GM12878 (cell line): ENCODE data around the gene CLEC16A. TPM values are rescaled to one million over a fixed set of nuclear protein-coding genes. Genes with fewer than 3 reads are reported as not detected.

Experiments
- ATAC-seq: fragments of 200-7000 bp; cut with Tn5 transposase; 3 replicates; pipeline ENCODE4 v1.9.1; 2020; ENCODE audit warnings: mild to moderate bottlenecking, moderate library complexity
- BruUV-seq: library from RNA; stranded (reverse); fragments of 400-500 nt; replicated peaks from 2 replicates; lab custom pipeline; 2021; lab: Mats Ljungman, UMichigan
- CTCF ChIA-PET: fragments of 300-600 bp; sonication (Branson Sonifier 250); formaldehyde crosslinking; extraction: SDS; loops from one replicate; lab custom pipeline; 2021; ENCODE audit warnings: inconsistent platforms; lab: Yijun Ruan, JAX
- POLR2A ChIA-PET: fragments of 350-600 bp; formaldehyde crosslinking; extraction: SDS; loops from one replicate; lab custom pipeline; 2021; ENCODE audit warnings: inconsistent platforms; lab: Charles Lee
- RAD21 ChIA-PET: fragments of 300-600 bp; sonication (Branson Sonifier 250); formaldehyde crosslinking; loops from one replicate; lab custom pipeline; 2023; ENCODE audit warnings: antibody characterized with exemption; ENCODE audit not compliant: unreplicated experiment; lab: Charles Lee
- SMC1A ChIA-PET: fragments of 300-600 bp; sonication (Branson Sonifier 250); formaldehyde crosslinking; loops from one replicate; lab custom pipeline; 2023; ENCODE audit not compliant: unreplicated experiment, uncharacterized antibody; lab: Charles Lee
- DNase-seq: peaks from one replicate; pipeline ENCODE4 v3.0.0-alpha.2; 2011; ENCODE audit warnings: low read depth, low spot score
- FAIRE-seq: peaks from 3 replicates; lab custom pipeline; 2011; peaks lifted over from hg19 to GRCh38; lab: Jason Lieb, UNC
- H2AFZ ChIP-seq: 2 replicates; pipeline ENCODE4 v1.6.0; 2011; ENCODE audit warnings: low read depth, low read length, control low read depth; ENCODE audit not compliant: control insufficient read depth
- H3K27ac ChIP-seq: 2 replicates; pipeline ENCODE4 v1.5.1; 2011; ENCODE audit warnings: control low read depth; ENCODE audit not compliant: control insufficient read depth, insufficient read depth
- H3K27me3 ChIP-seq, 2 experiments: replicated peaks in 1 of 2; 2 replicates each; pipeline versions ENCODE4 v1.6.0 to v1.6.1; 2011; ENCODE audit warnings: low read length in 1 of 2; ENCODE audit not compliant: control insufficient read depth in 2 of 2, insufficient read depth in 2 of 2
- H3K36me3 ChIP-seq, 2 experiments: 2 replicates each; pipeline ENCODE4 v1.5.1; 2011; ENCODE audit warnings: low read length in 1 of 2; ENCODE audit not compliant: control insufficient read depth in 2 of 2, insufficient read depth in 2 of 2
- H3K4me1 ChIP-seq: 2 replicates; pipeline ENCODE4 v1.6.1; 2011; ENCODE audit warnings: mild to moderate bottlenecking, low read length, moderate library complexity, mixed read lengths; ENCODE audit not compliant: control insufficient read depth, insufficient read depth
- H3K4me2 ChIP-seq: 2 replicates; pipeline ENCODE4 v1.6.0; 2011; ENCODE audit warnings: control low read depth; ENCODE audit not compliant: control insufficient read depth, insufficient read depth
- H3K4me3 ChIP-seq: fragments of 200-600 bp; sonication (generic); 2 replicates; pipeline ENCODE4 v1.5.1; 2016
- H3K79me2 ChIP-seq: 2 replicates; pipeline ENCODE4 v1.6.0; 2011; ENCODE audit warnings: low read length; ENCODE audit not compliant: control insufficient read depth, insufficient read depth
- H3K9ac ChIP-seq: 2 replicates; pipeline ENCODE4 v1.8.0; 2011; ENCODE audit warnings: low read length, control low read depth, mixed read lengths; ENCODE audit not compliant: control insufficient read depth, insufficient read depth
- H3K9me3 ChIP-seq: replicated peaks from 3 replicates; pipeline ENCODE4 v1.5.1; 2011; ENCODE audit warnings: mild to moderate bottlenecking, low read length; ENCODE audit not compliant: control insufficient read depth, insufficient read depth
- H4K20me1 ChIP-seq: 2 replicates; pipeline ENCODE4 v1.6.0; 2011; ENCODE audit not compliant: control insufficient read depth, insufficient read depth
- E4F1 ChIP-seq: fragments of 450-650 bp; IDR thresholded peaks from 2 replicates; pipeline ENCODE4 v1.6.1; 2018; ENCODE audit warnings: borderline replicate concordance, mild to moderate bottlenecking; ENCODE audit not compliant: partially characterized antibody
- GABPA ChIP-seq: IDR thresholded peaks from 2 replicates; pipeline ENCODE4 v1.6.1; 2014; ENCODE audit warnings: antibody characterized with exemption, low read depth, mild to moderate bottlenecking, inconsistent platforms
- LARP7 ChIP-seq: fragments of 450-650 bp; IDR thresholded peaks from 2 replicates; pipeline ENCODE4 v1.6.1; 2017; ENCODE audit warnings: mild to moderate bottlenecking
- MTA3 ChIP-seq: IDR thresholded peaks from 2 replicates; pipeline ENCODE4 v1.6.1; 2012; ENCODE audit warnings: low read length, inconsistent platforms, borderline replicate concordance
- PML ChIP-seq: IDR thresholded peaks from 2 replicates; pipeline ENCODE4 v1.6.1; 2012; ENCODE audit warnings: low read length, inconsistent platforms
- POU2F2 ChIP-seq: IDR thresholded peaks from 3 replicates; pipeline ENCODE4 v1.6.1; 2011; ENCODE audit warnings: low read depth, mild to moderate bottlenecking, low read length, borderline replicate concordance
- SUPT20H ChIP-seq: IDR thresholded peaks from 2 replicates; pipeline ENCODE4 v1.6.1; 2011; ENCODE audit warnings: low read depth, mild to moderate bottlenecking, low read length, moderate library complexity, borderline replicate concordance; ENCODE audit not compliant: control insufficient read depth
- TCF3 ChIP-seq: IDR thresholded peaks from 2 replicates; pipeline ENCODE4 v1.6.1; 2012; ENCODE audit warnings: low read depth, mild to moderate bottlenecking, low read length, borderline replicate concordance; ENCODE audit not compliant: insufficient read depth
- YY1 ChIP-seq: IDR thresholded peaks from 2 replicates; pipeline ENCODE4 v1.6.1; 2011; ENCODE audit warnings: low read depth, mild to moderate bottlenecking, low read length
- ZBTB4 ChIP-seq: fragments of 450-650 bp; formaldehyde crosslinking; IDR thresholded peaks from 2 replicates; pipeline ENCODE4 v1.4.0; 2022; ENCODE audit warnings: mild to moderate bottlenecking, moderate library complexity
- ZBTB40 ChIP-seq: fragments of 450-650 bp; IDR thresholded peaks from 2 replicates; pipeline ENCODE4 v1.6.1; 2016; ENCODE audit warnings: mild to moderate bottlenecking, moderate library complexity, borderline replicate concordance
- WGBS: methylation state at CpG from one replicate; pipeline ENCODE4 v1.1.6; 2016; ENCODE audit warnings: low lambda C conversion rate; ENCODE audit not compliant: insufficient replicate concordance, insufficient coverage; ENCODE audit errors: missing lambda C conversion rate; 5-methylcytosine and 5-hydroxymethylcytosine counted together
- in situ Hi-C: fragments of 300-500 bp; cut with MboI; formaldehyde crosslinking; loops from 9 replicates; pipeline ENCODE4 v1.14.3; 2018; ENCODE audit warnings: mixed read lengths
- intact Hi-C: fragments of 100-400 bp; cut with micrococcal nuclease; formaldehyde crosslinking; loops from one replicate; pipeline ENCODE4 v1.14.2; 2022; ENCODE audit not compliant: unreplicated experiment
- polyA plus RNA-seq, 11 experiments: library from polyadenylated mRNA; depleted of rRNA in 4 of 11; unstranded in 6 of 11; stranded (reverse) in 5 of 11; fragments of >200 nt; fragmentation: Nextera tagmentation in 4 of 11; fragmentation: Illumina TruSeq in 1 of 11; extraction: Ambion mirVana in 4 of 11; extraction: Trizol in 1 of 11; gene quantifications; 1 replicate in 1 of 11; 2 replicates in 10 of 11; pipeline versions ENCODE4 v1.2.1 to v1.2.3, GENCODE V29; 2011 to 2016; ENCODE audit warnings: inconsistent platforms in 2 of 11, missing spikeins in 2 of 11, low read depth in 1 of 11
- total RNA-seq, 4 experiments: library from RNA; depleted of rRNA in 3 of 4; stranded (reverse); fragments of >200 nt in 3 of 4; fragmentation: Illumina TruSeq in 1 of 4; extraction: Trizol in 1 of 4; gene quantifications; 2 replicates each; pipeline versions ENCODE4 v1.2.1 to v1.2.3, GENCODE V29; 2013 to 2021
- TF ChIP-seq, protein P1 (sequence below): fragments of 450-650 bp; IDR thresholded peaks from 2 replicates; pipeline ENCODE4 v1.6.1; 2017; ENCODE audit warnings: mild to moderate bottlenecking

Gene CLEC16A
- total and polyA plus RNA-seq, 10 of the 15 experiments (the other 5 are each of a cell fraction or from before 2014, with no cell fraction given), result 1.5 to 28.8 (median 19.2) TPM

DNA sequence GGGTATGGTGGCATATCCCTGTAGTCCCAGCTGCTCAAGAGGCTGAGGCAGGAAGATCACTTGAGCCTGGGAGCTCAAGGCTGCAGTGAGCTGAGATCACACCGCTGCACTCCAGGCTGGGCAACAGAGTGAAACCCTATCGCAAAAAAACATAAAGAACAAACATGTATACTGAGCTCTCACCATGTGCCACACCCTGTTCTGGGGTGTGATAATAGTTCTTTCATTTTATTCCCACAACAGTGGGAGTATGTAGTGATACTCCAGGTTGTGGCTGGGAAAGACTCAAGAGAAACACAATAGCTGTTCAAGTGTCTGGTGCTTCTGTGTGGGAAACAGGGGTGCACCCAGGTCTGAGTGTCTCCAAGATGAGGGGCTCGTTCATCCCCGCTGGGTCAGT lies 221.0 kb downstream of the CLEC16A start:
- ChIA-PET CTCF (interaction anchor here (1.2 to 1.4 kb wide), 2 partner anchors 13 to 183 kb away, joined by 3 to 4 read pairs; no protein-coding TSS in a partner anchor), SMC1A (interaction anchor here (0.7 to 1.4 kb wide), 3 partner anchors 11 to 71 kb away, joined by 3 read pairs; no protein-coding TSS in a partner anchor), POLR2A (interaction anchor here (1.1 kb wide), 1 partner anchor 13 kb away, joined by 3 read pairs; no protein-coding TSS in a partner anchor), RAD21 (interaction anchor here (1.1 kb wide), 1 partner anchor 90 kb away, joined by 3 read pairs; the partner anchor contains the start of gene SOCS1)
- WGBS, result 100% methylated on average over 4 of the region's 4 CpGs
- H3K36me3 ChIP-seq, result peaks cover 0 to 6% of the 10 kb centered on the region in 2 experiments; a peak in 3 of 4 replicates
- in situ Hi-C loops, result no loop called here
- H3K9me3 ChIP-seq, result no peaks in the 10 kb centered on the region
- H3K4me1 ChIP-seq, result no peaks in the 10 kb centered on the region; the same call in 1 of the 2 replicates
- H2AFZ ChIP-seq, result no peak overlapping the region
- H3K27ac ChIP-seq, result no peak overlapping the region
- DNase-seq (no peak), ATAC-seq (no peak), FAIRE-seq (no peak)
- no peaks in the 10 kb centered on the region; a peak in 1 of 4 replicates for H3K27me3 ChIP-seq
- no peak overlapping the region for H3K4me3 ChIP-seq
- intact Hi-C loops, result no loop called here
- H4K20me1 ChIP-seq, result no peaks in the 10 kb centered on the region
- BruUV-seq, result no TSS peak
- no peak overlapping the region for H3K4me2 ChIP-seq
- no peak overlapping the region for H3K9ac ChIP-seq
- no peaks in the 10 kb centered on the region for H3K79me2 ChIP-seq
- no peak for TF ChIP-seq PML
- no peak for TF ChIP-seq E4F1
- no peak for TF ChIP-seq TCF3
- no peak for TF ChIP-seq MTA3
- no peak for TF ChIP-seq SUPT20H
- TF ChIP-seq ZBTB40, result no peak
- TF ChIP-seq POU2F2, result no peak
- no peak for TF ChIP-seq GABPA
- TF ChIP-seq ZBTB4 (CRISPR knock-in tag), result no peak
- TF ChIP-seq LARP7, result no peak
- TF ChIP-seq, protein P1, sequence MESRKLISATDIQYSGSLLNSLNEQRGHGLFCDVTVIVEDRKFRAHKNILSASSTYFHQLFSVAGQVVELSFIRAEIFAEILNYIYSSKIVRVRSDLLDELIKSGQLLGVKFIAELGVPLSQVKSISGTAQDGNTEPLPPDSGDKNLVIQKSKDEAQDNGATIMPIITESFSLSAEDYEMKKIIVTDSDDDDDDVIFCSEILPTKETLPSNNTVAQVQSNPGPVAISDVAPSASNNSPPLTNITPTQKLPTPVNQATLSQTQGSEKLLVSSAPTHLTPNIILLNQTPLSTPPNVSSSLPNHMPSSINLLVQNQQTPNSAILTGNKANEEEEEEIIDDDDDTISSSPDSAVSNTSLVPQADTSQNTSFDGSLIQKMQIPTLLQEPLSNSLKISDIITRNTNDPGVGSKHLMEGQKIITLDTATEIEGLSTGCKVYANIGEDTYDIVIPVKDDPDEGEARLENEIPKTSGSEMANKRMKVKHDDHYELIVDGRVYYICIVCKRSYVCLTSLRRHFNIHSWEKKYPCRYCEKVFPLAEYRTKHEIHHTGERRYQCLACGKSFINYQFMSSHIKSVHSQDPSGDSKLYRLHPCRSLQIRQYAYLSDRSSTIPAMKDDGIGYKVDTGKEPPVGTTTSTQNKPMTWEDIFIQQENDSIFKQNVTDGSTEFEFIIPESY, result no peak
- TF ChIP-seq YY1, result no peak
